ENCODE measurements around the gene KATNIP. TPM values are rescaled to one million over a fixed set of nuclear protein-coding genes. Genes with fewer than 3 reads are reported as not detected.

KATNIP gene
- total RNA-seq, 4 donors from 2014 or later = 41.3 to 82.8 (median 70.9) TPM

GRCh38 chr16:27582883-27583282 is 32.9 kb downstream of the KATNIP start:
- peaks cover 35 to 37% of the 10 kb centered on the region in 2 donors for H3K4me1 ChIP-seq
- DNase-seq = no peak
- H3K36me3 ChIP-seq = no peaks in the 10 kb centered on the region
- H3K4me3 ChIP-seq (replicated peaks in 1 of 3) = no peak overlapping the region
- H3K27me3 ChIP-seq = no peaks in the 10 kb centered on the region
- 30% methylated on average over 2 of the region's 2 CpGs for WGBS, 2 donors
- H3K9me3 ChIP-seq = no peaks in the 10 kb centered on the region
- intact Hi-C loops (cut with DNase I) = no loop called here
- H3K27ac ChIP-seq = peak overlapping the region in 1 of 3 donors; percentile 11
- TF ChIP-seq, protein P1, sequence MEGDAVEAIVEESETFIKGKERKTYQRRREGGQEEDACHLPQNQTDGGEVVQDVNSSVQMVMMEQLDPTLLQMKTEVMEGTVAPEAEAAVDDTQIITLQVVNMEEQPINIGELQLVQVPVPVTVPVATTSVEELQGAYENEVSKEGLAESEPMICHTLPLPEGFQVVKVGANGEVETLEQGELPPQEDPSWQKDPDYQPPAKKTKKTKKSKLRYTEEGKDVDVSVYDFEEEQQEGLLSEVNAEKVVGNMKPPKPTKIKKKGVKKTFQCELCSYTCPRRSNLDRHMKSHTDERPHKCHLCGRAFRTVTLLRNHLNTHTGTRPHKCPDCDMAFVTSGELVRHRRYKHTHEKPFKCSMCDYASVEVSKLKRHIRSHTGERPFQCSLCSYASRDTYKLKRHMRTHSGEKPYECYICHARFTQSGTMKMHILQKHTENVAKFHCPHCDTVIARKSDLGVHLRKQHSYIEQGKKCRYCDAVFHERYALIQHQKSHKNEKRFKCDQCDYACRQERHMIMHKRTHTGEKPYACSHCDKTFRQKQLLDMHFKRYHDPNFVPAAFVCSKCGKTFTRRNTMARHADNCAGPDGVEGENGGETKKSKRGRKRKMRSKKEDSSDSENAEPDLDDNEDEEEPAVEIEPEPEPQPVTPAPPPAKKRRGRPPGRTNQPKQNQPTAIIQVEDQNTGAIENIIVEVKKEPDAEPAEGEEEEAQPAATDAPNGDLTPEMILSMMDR (IDR thresholded peaks at IDR 0.05) = no peak
- no peak for TF ChIP-seq POLR2A (IDR thresholded peaks at IDR 0.05)

- intact Hi-C loops (cut with DNase I) = no loop called here
- Histone ChIP-seq H3K4me3 (replicated peaks in 1 of 3) (no peak overlapping the region), H3K27ac (peak overlapping the region in 1 of 3 donors; percentile 11), H3K9me3 (no peaks in the 10 kb centered on the region), H3K36me3 (no peaks in the 10 kb centered on the region), H3K27me3 (no peaks in the 10 kb centered on the region), H3K4me1 (peaks cover 28 to 29% of the 10 kb centered on the region in 2 donors)
- DNase-seq = no peak
- no peak for TF ChIP-seq POLR2A (IDR thresholded peaks at IDR 0.05)
- 100% methylated on average over 1 of the region's 1 CpG for WGBS, 2 donors
Observed at GRCh38 chr16:27583634-27584033, 33.7 kb downstream of the KATNIP start.

DNA sequence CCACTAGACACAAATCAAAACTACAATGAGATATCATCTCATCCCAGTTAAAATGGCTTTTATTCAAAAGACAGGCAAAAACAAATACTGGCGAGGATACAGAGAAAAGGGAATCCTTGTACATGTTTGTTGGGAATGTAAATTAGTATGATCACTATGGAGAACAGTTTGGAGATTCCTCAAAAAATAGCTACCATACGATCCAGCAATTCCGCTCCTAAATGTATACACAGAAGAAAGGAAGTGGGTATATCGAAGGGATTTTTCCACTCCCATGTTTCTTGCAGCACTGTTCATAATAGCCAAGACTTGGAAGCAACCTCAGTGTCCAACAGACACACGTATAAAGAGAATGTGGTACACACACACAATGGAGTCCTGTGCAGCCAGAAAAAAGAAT is 35.3 kb downstream of the KATNIP start:
- DNase-seq = no peak
- H3K4me3 ChIP-seq (replicated peaks in 1 of 3) = no peak overlapping the region
- no peaks in the 10 kb centered on the region for H3K9me3 ChIP-seq
- intact Hi-C loops (cut with DNase I) = no loop called here
- H3K4me1 ChIP-seq = peaks cover 13 to 16% of the 10 kb centered on the region in 2 donors
- TF ChIP-seq, protein P1 (IDR thresholded peaks at IDR 0.05) = no peak
- no peak for TF ChIP-seq POLR2A (IDR thresholded peaks at IDR 0.05)
- no peaks in the 10 kb centered on the region for H3K27me3 ChIP-seq
- no peaks in the 10 kb centered on the region for H3K36me3 ChIP-seq
- WGBS, 2 donors = 93 to 98% methylated on average over 5 of the region's 5 CpGs
- H3K27ac ChIP-seq = no peak overlapping the region

GRCh38 chr16:27586711-27587110 is 36.8 kb downstream of the KATNIP start:
- intact Hi-C loops (cut with DNase I) = no loop called here
- Histone ChIP-seq H3K9me3 (no peaks in the 10 kb centered on the region), H3K4me3 (replicated peaks in 1 of 3) (no peak overlapping the region), H3K4me1 (peaks cover 11 to 13% of the 10 kb centered on the region in 2 donors), H3K27ac (no peak overlapping the region), H3K36me3 (no peaks in the 10 kb centered on the region), H3K27me3 (no peaks in the 10 kb centered on the region)
- no peak for DNase-seq
- WGBS, 2 donors = 78 to 87% methylated on average over 8 of the region's 8 CpGs
- TF ChIP-seq POLR2A (IDR thresholded peaks at IDR 0.05) = no peak
- TF ChIP-seq, protein P1 (IDR thresholded peaks at IDR 0.05) = no peak

- 94 to 98% methylated on average over 3 of the region's 3 CpGs for WGBS, 2 donors
- intact Hi-C loops (cut with DNase I) = no loop called here
- peaks cover 0 to 4% of the 10 kb centered on the region in 2 donors for H3K4me1 ChIP-seq
Observed at GRCh38 chr16:27588057-27588456, 38.1 kb downstream of the KATNIP start.

More at GRCh38 chr16:27588057-27588456, 38.1 kb downstream of the KATNIP start:
- H3K27me3 ChIP-seq = no peaks in the 10 kb centered on the region
- no peak for TF ChIP-seq POLR2A (IDR thresholded peaks at IDR 0.05)
- TF ChIP-seq, protein P1 (IDR thresholded peaks at IDR 0.05) = no peak
- H3K36me3 ChIP-seq = no peaks in the 10 kb centered on the region
- H3K9me3 ChIP-seq = no peaks in the 10 kb centered on the region
- no peak overlapping the region for H3K4me3 ChIP-seq (replicated peaks in 1 of 3)
- no peak overlapping the region for H3K27ac ChIP-seq
- DNase-seq = no peak

Measured in thyroid gland (tissue), 4 donors.